Upper lobe of left lung (tissue), 6 donors: ENCODE data around the gene YIPF3. TPM values are rescaled to one million over a fixed set of nuclear protein-coding genes. Genes with fewer than 3 reads are reported as not detected.

Source experiments
- ATAC-seq, 2 donors: fragments of 200-7000 bp; cut with Tn5 transposase; one replicate each; pipeline ENCODE4 v1.9.1; 2022; ENCODE audit warnings: mild to moderate bottlenecking in 2 of 2, moderate library complexity in 2 of 2; ENCODE audit not compliant: low FRiP score in 2 of 2
- DNase-seq, 2 donors: peaks; one replicate each; pipeline ENCODE4 v3.0.0-alpha.2; 2019 to 2020
- H3K27ac ChIP-seq, 4 donors: fragments of 200-600 bp; sonication (generic); one replicate each; pipeline ENCODE4 v1.5.1; 2016 to 2019
- H3K27me3 ChIP-seq, 4 donors: fragments of 200-600 bp; sonication (generic); one replicate each; pipeline ENCODE4 v1.5.1; 2017 to 2019
- H3K36me3 ChIP-seq, 4 donors: fragments of 200-600 bp; sonication (generic); one replicate each; pipeline ENCODE4 v1.5.1; 2016 to 2019
- H3K4me1 ChIP-seq, 4 donors: fragments of 200-600 bp; sonication (generic); one replicate each; pipeline ENCODE4 v1.5.1; 2018 to 2019
- H3K4me3 ChIP-seq, 4 donors: fragments of 200-600 bp; sonication (generic); one replicate each; pipeline ENCODE4 v1.5.1; 2017 to 2019; ENCODE audit warnings: mild to moderate bottlenecking in 2 of 4, moderate library complexity in 1 of 4
- H3K9me3 ChIP-seq, 4 donors: fragments of 200-600 bp; sonication (generic); one replicate each; pipeline ENCODE4 v1.5.1; 2018 to 2019
- EP300 ChIP-seq, 4 donors: sonication (generic); formaldehyde crosslinking; IDR thresholded peaks; one replicate each; pipeline ENCODE4 v1.5.1; 2017; ENCODE audit warnings: antibody characterized with exemption in 4 of 4, control low read depth in 2 of 4
- POLR2A ChIP-seq, 4 donors: fragments of 450-650 bp; IDR thresholded peaks; one replicate each; pipeline ENCODE4 v1.5.1; 2016 to 2017; ENCODE audit warnings: antibody characterized with exemption in 4 of 4, mild to moderate bottlenecking in 2 of 4
- POLR2AphosphoS5 ChIP-seq, 2 donors: sonication (generic); formaldehyde crosslinking; IDR thresholded peaks; one replicate each; pipeline ENCODE4 v1.5.1; 2017; ENCODE audit warnings: antibody characterized with exemption in 2 of 2
- WGBS, 2 donors: methylation state at CpG; one replicate each; pipeline ENCODE4 v1.1.5; 2017 to 2018; 5-methylcytosine and 5-hydroxymethylcytosine counted together
- total RNA-seq, 6 donors: library from RNA; depleted of rRNA in 4 of 6; stranded (reverse); fragments of >200 nt in 4 of 6; gene quantifications; one replicate each; pipeline versions ENCODE4 v1.1.0 to v1.2.1, GENCODE V29; 2016 to 2021
- TF ChIP-seq, protein P1 (sequence below), 6 experiments: fragments of 450-650 bp in 4 of 6; fragments of 200-600 bp in 2 of 6; sonication (generic) in 2 of 6; IDR thresholded peaks; one replicate each; pipeline ENCODE4 v1.5.1; 2016 to 2019; ENCODE audit warnings: antibody characterized with exemption in 6 of 6
- donor health status: DM: no; HTN: no; CAD: no; lungs with moderate emphysema.
- donor health status: DM: no; HTN: yes; CAD: no; lungs with severe emphysema.

YIPF3 gene
- total RNA-seq, 6 donors from 2014 or later = 103 to 170 (median 125) TPM

DNA sequence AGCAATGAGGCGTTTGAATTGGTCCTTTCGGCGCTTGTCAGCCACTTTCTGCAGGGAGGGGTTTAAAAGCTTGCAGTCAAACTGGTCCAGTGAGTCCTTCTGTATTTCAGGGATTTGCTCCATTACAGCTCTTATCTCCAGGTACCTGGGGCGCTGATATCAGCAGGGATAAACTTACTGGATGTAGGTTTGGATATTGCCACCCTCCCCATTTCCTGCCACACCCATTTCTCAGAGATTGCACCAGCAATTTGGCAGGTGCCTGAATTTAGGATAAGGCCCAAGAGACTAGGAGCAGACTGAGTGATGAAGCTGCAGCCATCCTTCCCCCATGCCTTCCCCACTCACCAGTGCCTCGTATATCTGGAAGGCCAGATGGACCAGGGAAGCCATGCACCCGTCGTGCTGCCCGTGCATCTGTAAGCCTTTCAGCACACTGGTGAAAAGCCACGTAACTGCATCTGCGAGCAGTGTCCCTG is 7.8 kb upstream of the YIPF3 start:
- ATAC-seq (no peak), DNase-seq (no peak)
- Histone ChIP-seq H3K9me3 (no peaks in the 10 kb centered on the region), H3K27ac (no peak overlapping the region), H3K4me3 (no peak overlapping the region), H3K4me1 (peaks cover 0 to 8% (median 0%) of the 10 kb centered on the region in 4 donors), H3K27me3 (no peaks in the 10 kb centered on the region), H3K36me3 (peaks cover 55 to 99% (median 88%) of the 10 kb centered on the region in 4 donors)
- TF ChIP-seq, protein P1, sequence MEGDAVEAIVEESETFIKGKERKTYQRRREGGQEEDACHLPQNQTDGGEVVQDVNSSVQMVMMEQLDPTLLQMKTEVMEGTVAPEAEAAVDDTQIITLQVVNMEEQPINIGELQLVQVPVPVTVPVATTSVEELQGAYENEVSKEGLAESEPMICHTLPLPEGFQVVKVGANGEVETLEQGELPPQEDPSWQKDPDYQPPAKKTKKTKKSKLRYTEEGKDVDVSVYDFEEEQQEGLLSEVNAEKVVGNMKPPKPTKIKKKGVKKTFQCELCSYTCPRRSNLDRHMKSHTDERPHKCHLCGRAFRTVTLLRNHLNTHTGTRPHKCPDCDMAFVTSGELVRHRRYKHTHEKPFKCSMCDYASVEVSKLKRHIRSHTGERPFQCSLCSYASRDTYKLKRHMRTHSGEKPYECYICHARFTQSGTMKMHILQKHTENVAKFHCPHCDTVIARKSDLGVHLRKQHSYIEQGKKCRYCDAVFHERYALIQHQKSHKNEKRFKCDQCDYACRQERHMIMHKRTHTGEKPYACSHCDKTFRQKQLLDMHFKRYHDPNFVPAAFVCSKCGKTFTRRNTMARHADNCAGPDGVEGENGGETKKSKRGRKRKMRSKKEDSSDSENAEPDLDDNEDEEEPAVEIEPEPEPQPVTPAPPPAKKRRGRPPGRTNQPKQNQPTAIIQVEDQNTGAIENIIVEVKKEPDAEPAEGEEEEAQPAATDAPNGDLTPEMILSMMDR (IDR thresholded peaks at IDR 0.05) = no peak
- TF ChIP-seq POLR2A (IDR thresholded peaks at IDR 0.05) (no peak), POLR2AphosphoS5 (IDR thresholded peaks at IDR 0.05) (no peak), EP300 (IDR thresholded peaks at IDR 0.05) (no peak)
- 74 to 98% methylated on average over 5 to 10 of the region's 10 CpGs for WGBS, 2 donors

- ATAC-seq = no peak
- Histone ChIP-seq H3K4me3 (no peak overlapping the region), H3K27ac (no peak overlapping the region), H3K27me3 (no peaks in the 10 kb centered on the region), H3K4me1 (peaks cover 6 to 13% (median 7%) of the 10 kb centered on the region in 4 donors), H3K9me3 (no peaks in the 10 kb centered on the region), H3K36me3 (peaks cover 54 to 93% (median 84%) of the 10 kb centered on the region in 4 donors)
- DNase-seq = no peak
- WGBS, 2 donors = 93 to 98% methylated on average over 2 to 3 of the region's 3 CpGs
- TF ChIP-seq, protein P1 (IDR thresholded peaks at IDR 0.05) = no peak
- TF ChIP-seq POLR2A (IDR thresholded peaks at IDR 0.05) (no peak), EP300 (IDR thresholded peaks at IDR 0.05) (no peak), POLR2AphosphoS5 (IDR thresholded peaks at IDR 0.05) (no peak)
Measured at GRCh38 chr6:43523284-43523683, 6.6 kb upstream of the YIPF3 start.

DNA sequence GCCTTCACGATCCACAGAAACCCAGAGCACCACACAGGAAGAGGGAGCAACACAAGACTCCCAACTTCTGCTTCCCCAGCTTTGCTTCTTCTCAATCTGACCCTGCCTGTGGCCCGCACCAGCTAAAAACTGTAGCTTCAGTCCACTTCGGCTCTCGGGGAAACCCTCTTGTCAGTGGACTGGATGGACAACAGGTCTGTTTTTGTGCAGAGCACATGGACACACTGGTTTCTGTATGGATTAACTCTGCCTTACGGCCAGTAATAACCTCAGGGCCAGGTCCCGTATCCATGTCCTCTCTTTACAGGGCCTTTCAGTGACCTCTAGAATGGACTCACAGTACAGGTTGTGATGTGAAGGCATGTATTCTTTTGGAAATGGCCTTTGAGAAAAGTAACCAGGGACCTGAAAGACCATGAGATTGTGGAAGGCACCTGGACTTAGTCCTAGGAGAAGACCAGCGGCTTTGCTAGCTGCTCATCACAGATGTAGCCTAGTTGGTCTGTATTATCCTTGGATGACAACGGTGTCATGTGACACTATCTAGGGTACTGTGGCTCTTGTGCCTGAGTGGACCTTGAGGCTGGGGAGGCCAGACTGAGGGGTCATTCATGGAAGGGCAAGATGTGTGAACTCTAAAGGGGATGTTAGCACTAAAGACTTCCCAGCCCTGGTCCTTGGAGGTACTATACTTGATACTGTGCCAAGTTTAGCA is 6.0 kb upstream of the YIPF3 start:
- Histone ChIP-seq H3K9me3 (no peaks in the 10 kb centered on the region), H3K36me3 (peaks cover 50 to 87% (median 78%) of the 10 kb centered on the region in 4 donors), H3K27ac (peak overlapping the region in 1 of 4 donors; percentile 18), H3K4me1 (peaks cover 12 to 19% (median 13%) of the 10 kb centered on the region in 4 donors), H3K27me3 (no peaks in the 10 kb centered on the region), H3K4me3 (no peak overlapping the region)
- TF ChIP-seq POLR2AphosphoS5 (IDR thresholded peaks at IDR 0.05) = no peak
- TF ChIP-seq, protein P1 (IDR thresholded peaks at IDR 0.05) = no peak
- no peak for TF ChIP-seq POLR2A (IDR thresholded peaks at IDR 0.05)
- TF ChIP-seq EP300 (IDR thresholded peaks at IDR 0.05) = no peak
- DNase-seq (no peak), ATAC-seq (no peak)
- WGBS, 2 donors = 83 to 86% methylated on average over 7 to 8 of the region's 8 CpGs

DNA sequence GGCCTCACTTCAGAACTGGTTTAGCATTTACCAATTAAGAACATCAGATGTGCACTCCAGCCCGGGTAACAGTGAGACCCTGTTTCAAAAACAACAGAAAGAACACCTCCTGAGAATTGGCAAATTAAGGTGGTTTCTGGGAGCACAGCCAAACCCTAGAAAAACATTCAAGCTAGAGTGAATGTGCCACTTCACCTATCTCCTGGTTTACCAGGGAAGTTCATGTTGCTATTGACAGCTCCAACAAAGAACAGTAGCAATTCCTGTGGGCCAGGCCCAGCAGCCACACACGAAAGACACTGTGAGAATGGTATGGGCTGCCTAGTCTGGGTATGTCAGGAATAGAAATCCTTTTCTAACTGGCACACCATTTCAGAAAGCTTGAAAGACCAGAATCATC is 5.1 kb upstream of the YIPF3 start:
- ATAC-seq = no peak
- TF ChIP-seq, protein P1 (IDR thresholded peaks at IDR 0.05) = no peak
- TF ChIP-seq POLR2AphosphoS5 (IDR thresholded peaks at IDR 0.05) (no peak), EP300 (IDR thresholded peaks at IDR 0.05) (no peak), POLR2A (IDR thresholded peaks at IDR 0.05) (no peak)
- Histone ChIP-seq H3K36me3 (peaks cover 42 to 78% (median 70%) of the 10 kb centered on the region in 4 donors), H3K27ac (no peak overlapping the region), H3K4me3 (no peak overlapping the region), H3K4me1 (peaks cover 15 to 22% (median 16%) of the 10 kb centered on the region in 4 donors), H3K27me3 (no peaks in the 10 kb centered on the region), H3K9me3 (no peaks in the 10 kb centered on the region)
- WGBS, 2 donors = 59 to 82% methylated on average over 2 of the region's 2 CpGs
- no peak for DNase-seq
